WTC11 (cell line): ENCODE data around the gene TEX51. TPM values are rescaled to one million over a fixed set of nuclear protein-coding genes. Genes with fewer than 3 reads are reported as not detected.

Source experiments
- ATAC-seq: fragments of 200-7000 bp; cut with Tn5 transposase; 2 replicates; pipeline ENCODE4 v1.10.0; 2021; ENCODE audit warnings: mild to moderate bottlenecking, moderate library complexity
- CTCF ChIA-PET: fragments of 300-600 bp; sonication (Branson Sonifier 250); formaldehyde crosslinking; loops from one replicate; lab custom pipeline; 2021; ENCODE audit warnings: antibody characterized with exemption; lab: Charles Lee
- POLR2A ChIA-PET: fragments of 350-600 bp; sonication (Branson Sonifier 250); formaldehyde crosslinking; loops from one replicate; lab custom pipeline; 2021; ENCODE audit warnings: antibody characterized with exemption; lab: Charles Lee
- DNase-seq: peaks from one replicate; pipeline ENCODE4 v3.0.0; 2021; ENCODE audit warnings: low spot score
- H3K27ac Mint-ChIP-seq: 2 replicates; pipeline ENCODE4 v1.8.0; 2021; ENCODE audit warnings: mixed read lengths
- H3K27me3 Mint-ChIP-seq: 2 replicates; pipeline ENCODE4 v1.8.0; 2021; ENCODE audit warnings: low read depth, mild to moderate bottlenecking, moderate library complexity, mixed read lengths
- H3K36me3 Mint-ChIP-seq: 2 replicates; pipeline ENCODE4 v1.8.0; 2021; ENCODE audit warnings: mixed read lengths
- H3K4me1 Mint-ChIP-seq: 2 replicates; pipeline ENCODE4 v1.8.0; 2022; ENCODE audit warnings: mixed read lengths
- H3K4me3 Mint-ChIP-seq: 2 replicates; pipeline ENCODE4 v1.8.0; 2021; ENCODE audit warnings: mild to moderate bottlenecking, moderate library complexity, mixed read lengths
- H3K9me3 Mint-ChIP-seq: 2 replicates; pipeline ENCODE4 v1.8.0; 2021; ENCODE audit warnings: mixed read lengths
- ARID4B ChIP-seq: sonication (generic); formaldehyde crosslinking; IDR thresholded peaks from 2 replicates; pipeline ENCODE4 v1.8.0; 2023; ENCODE audit warnings: missing genetic modification reagents, mild to moderate bottlenecking, borderline replicate concordance
- CDX4 ChIP-seq: fragments of 250-450 bp; sonication (Bioruptor Pico); IDR thresholded peaks from 2 replicates; pipeline ENCODE4 v1.9.0; 2021; ENCODE audit warnings: moderate library complexity, mild to moderate bottlenecking, inconsistent platforms, borderline replicate concordance
- CREM ChIP-seq: sonication (generic); formaldehyde crosslinking; IDR thresholded peaks from 2 replicates; pipeline ENCODE4 v1.8.1; 2022; ENCODE audit warnings: mild to moderate bottlenecking, missing genetic modification reagents, moderate library complexity
- E2F4 ChIP-seq: sonication (generic); formaldehyde crosslinking; IDR thresholded peaks from 2 replicates; pipeline ENCODE4 v1.8.1; 2022; ENCODE audit warnings: low read depth, mild to moderate bottlenecking, moderate library complexity, missing genetic modification reagents, borderline replicate concordance
- FOXJ3 ChIP-seq: sonication (generic); formaldehyde crosslinking; IDR thresholded peaks from 2 replicates; pipeline ENCODE4 v1.9.0; 2021; ENCODE audit warnings: missing genetic modification reagents, mild to moderate bottlenecking, borderline replicate concordance
- FOXP4 ChIP-seq: sonication (generic); formaldehyde crosslinking; IDR thresholded peaks from 2 replicates; pipeline ENCODE4 v1.8.0; 2022; ENCODE audit warnings: mild to moderate bottlenecking, missing genetic modification reagents
- GRHL2 ChIP-seq: fragments of 250-450 bp; sonication (Bioruptor Pico); IDR thresholded peaks from 2 replicates; pipeline ENCODE4 v1.8.0; 2022; ENCODE audit warnings: mild to moderate bottlenecking, moderate library complexity; ENCODE audit not compliant: insufficient replicate concordance, severe bottlenecking
- HMGXB4 ChIP-seq: sonication (generic); formaldehyde crosslinking; IDR thresholded peaks from 2 replicates; pipeline ENCODE4 v1.8.1; 2023; ENCODE audit warnings: mild to moderate bottlenecking, moderate library complexity, missing genetic modification reagents
- NR3C1 ChIP-seq: sonication (generic); formaldehyde crosslinking; conservative IDR thresholded peaks from 2 replicates; pipeline ENCODE4 v1.8.1; 2023; ENCODE audit warnings: low read depth, mild to moderate bottlenecking, missing genetic modification reagents
- SMAD4 ChIP-seq: sonication (generic); formaldehyde crosslinking; IDR thresholded peaks from 2 replicates; pipeline ENCODE4 v1.8.0; 2022; ENCODE audit warnings: mild to moderate bottlenecking, missing genetic modification reagents
- TCF7 ChIP-seq: sonication (generic); formaldehyde crosslinking; IDR thresholded peaks from 2 replicates; pipeline ENCODE4 v1.8.0; 2022; ENCODE audit warnings: mild to moderate bottlenecking, low read depth, missing genetic modification reagents, moderate library complexity
- ZBTB43 ChIP-seq: sonication (generic); formaldehyde crosslinking; IDR thresholded peaks from 2 replicates; pipeline ENCODE4 v1.8.1; 2023; ENCODE audit warnings: mild to moderate bottlenecking, missing genetic modification reagents
- ZNF121 ChIP-seq: sonication (generic); formaldehyde crosslinking; IDR thresholded peaks from 2 replicates; pipeline ENCODE4 v1.8.0; 2023; ENCODE audit warnings: missing genetic modification reagents
- total RNA-seq: library from RNA; stranded (reverse); gene quantifications from 3 replicates; pipeline ENCODE4 v1.2.3, GENCODE V29; 2021

TEX51 gene
- total RNA-seq, 1 experiment from 2014 or later, result not detected

GRCh38 chr2:126852361-126852760, 46.3 kb upstream of the TEX51 start:
- H3K4me3 Mint-ChIP-seq, result no peak overlapping the region
- ChIA-PET CTCF (interaction anchor here (2.7 kb wide), 1 partner anchor 34 kb away, joined by 10 read pairs; no protein-coding TSS in a partner anchor), POLR2A (no interaction called here)
- TF ChIP-seq SMAD4 (CRISPR knock-in tag) (no peak), FOXJ3 (CRISPR knock-in tag) (no peak), CDX4 (CRISPR knock-in tag) (no peak), ZBTB43 (no peak), FOXP4 (CRISPR knock-in tag) (no peak), E2F4 (no peak)
- no peak overlapping the region for H3K27ac Mint-ChIP-seq
- no peaks in the 10 kb centered on the region for H3K4me1 Mint-ChIP-seq
- no peaks in the 10 kb centered on the region for H3K36me3 Mint-ChIP-seq
- H3K27me3 Mint-ChIP-seq, result peaks cover 5% of the 10 kb centered on the region
- peaks cover 23% of the 10 kb centered on the region for H3K9me3 Mint-ChIP-seq
- ATAC-seq, result no peak
- DNase-seq, result no peak

- no peaks in the 10 kb centered on the region for H3K36me3 Mint-ChIP-seq
- TF ChIP-seq ZNF121 (CRISPR knock-in tag), result no peak
- no peak for TF ChIP-seq ARID4B (CRISPR knock-in tag)
- TF ChIP-seq CREM (CRISPR knock-in tag), result no peak
- no peak for TF ChIP-seq TCF7 (CRISPR knock-in tag)
- TF ChIP-seq GRHL2 (CRISPR knock-in tag), result no peak
- TF ChIP-seq HMGXB4 (CRISPR knock-in tag), result no peak
- no peak for TF ChIP-seq NR3C1 (CRISPR knock-in tag)
- no peak overlapping the region for H3K4me3 Mint-ChIP-seq
- no peak for DNase-seq
- H3K27ac Mint-ChIP-seq, result no peak overlapping the region
- ChIA-PET POLR2A (no interaction called here), CTCF (interaction anchor here (1.1 to 2.0 kb wide), 4 partner anchors 9 to 327 kb away, joined by 3 to 7 read pairs (median 4); no protein-coding TSS in a partner anchor)
- H3K4me1 Mint-ChIP-seq, result no peaks in the 10 kb centered on the region
- H3K27me3 Mint-ChIP-seq, result peaks cover 6% of the 10 kb centered on the region
- ATAC-seq, result no peak
- H3K9me3 Mint-ChIP-seq, result peaks cover 23% of the 10 kb centered on the region
These were observed 43.1 kb upstream of the TEX51 start for GRCh38 chr2:126855606-126856005.
